BLaER1 (cell line): Measurements from ENCODE around the gene AXIN2.
"Not testable (repeated sequence)": the region's sequence is repeated elsewhere in the genome, so short reads cannot be mapped to it uniquely, and the experiment has no call there.

Experiments
- H3K27ac ChIP-seq: shearing (Covaris generic); formaldehyde crosslinking; 2 replicates; pipeline ENCODE4 v1.8.1; 2022
- H3K27me3 ChIP-seq: shearing (Covaris generic); formaldehyde crosslinking; 2 replicates; pipeline ENCODE4 v1.8.1; 2022
- H3K36me3 ChIP-seq: shearing (Covaris generic); formaldehyde crosslinking; 2 replicates; pipeline ENCODE4 v1.8.1; 2022
- H3K4me1 ChIP-seq: shearing (Covaris generic); formaldehyde crosslinking; 2 replicates; pipeline ENCODE4 v1.8.1; 2022
- H3K4me2 ChIP-seq: shearing (Covaris generic); formaldehyde crosslinking; 2 replicates; pipeline ENCODE4 v1.8.1; 2022
- H3K4me3 ChIP-seq: shearing (Covaris generic); formaldehyde crosslinking; 2 replicates; pipeline ENCODE4 v1.8.1; 2022
- H3K9ac ChIP-seq: shearing (Covaris generic); formaldehyde crosslinking; 2 replicates; pipeline ENCODE4 v1.8.1; 2022
- H3K9me3 ChIP-seq: shearing (Covaris generic); formaldehyde crosslinking; 2 replicates; pipeline ENCODE4 v1.8.1; 2022
- H4K20me1 ChIP-seq: shearing (Covaris generic); formaldehyde crosslinking; 2 replicates; pipeline ENCODE4 v1.8.1; 2022
- Cebpa-rat ChIP-seq: shearing (Covaris generic); IDR thresholded peaks from 2 replicates; pipeline ENCODE4 v1.8.1; 2022

Gene AXIN2

DNA sequence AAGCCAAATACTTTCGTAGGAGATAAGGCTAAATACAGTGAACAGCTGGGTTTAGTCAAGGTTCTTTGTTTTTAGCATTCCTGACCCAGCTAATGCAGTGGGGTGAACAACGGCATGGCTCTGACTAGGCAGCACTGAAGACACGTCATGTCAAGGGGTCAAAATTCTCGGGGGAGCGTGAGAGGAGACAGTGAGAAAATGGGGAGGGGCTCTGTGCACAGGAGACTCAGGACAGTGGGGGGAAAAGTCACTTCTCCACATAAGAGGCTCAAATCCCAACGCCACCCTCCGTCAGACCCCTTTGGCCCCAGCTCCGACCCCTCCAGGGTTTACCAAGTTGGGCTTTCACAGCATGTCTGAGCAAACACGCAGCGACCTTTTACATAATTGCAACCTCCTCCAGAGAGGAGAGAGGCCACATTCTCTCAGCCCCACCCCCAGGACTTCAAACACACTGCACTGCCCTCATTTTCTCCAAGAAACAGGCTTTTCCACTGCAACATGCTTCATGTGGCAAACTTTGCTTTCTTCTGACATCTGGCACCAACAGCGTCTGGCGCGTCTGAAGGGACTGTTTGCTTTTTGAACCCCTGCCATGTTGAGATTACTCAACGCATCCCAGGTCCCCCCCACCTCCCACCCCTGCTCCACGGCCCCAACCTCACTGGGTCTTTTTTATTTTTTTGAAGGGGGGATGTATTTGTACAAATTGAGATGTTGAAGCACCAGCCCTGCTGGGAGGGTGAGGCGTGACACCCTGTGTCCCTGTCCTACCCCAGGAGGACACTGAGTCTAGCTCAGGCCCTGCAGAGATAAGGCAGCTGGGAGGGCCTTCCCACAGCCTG, 30.0 kb downstream of the AXIN2 start:
- H3K4me1 ChIP-seq: peaks cover 37% of the 10 kb centered on the region

DNA sequence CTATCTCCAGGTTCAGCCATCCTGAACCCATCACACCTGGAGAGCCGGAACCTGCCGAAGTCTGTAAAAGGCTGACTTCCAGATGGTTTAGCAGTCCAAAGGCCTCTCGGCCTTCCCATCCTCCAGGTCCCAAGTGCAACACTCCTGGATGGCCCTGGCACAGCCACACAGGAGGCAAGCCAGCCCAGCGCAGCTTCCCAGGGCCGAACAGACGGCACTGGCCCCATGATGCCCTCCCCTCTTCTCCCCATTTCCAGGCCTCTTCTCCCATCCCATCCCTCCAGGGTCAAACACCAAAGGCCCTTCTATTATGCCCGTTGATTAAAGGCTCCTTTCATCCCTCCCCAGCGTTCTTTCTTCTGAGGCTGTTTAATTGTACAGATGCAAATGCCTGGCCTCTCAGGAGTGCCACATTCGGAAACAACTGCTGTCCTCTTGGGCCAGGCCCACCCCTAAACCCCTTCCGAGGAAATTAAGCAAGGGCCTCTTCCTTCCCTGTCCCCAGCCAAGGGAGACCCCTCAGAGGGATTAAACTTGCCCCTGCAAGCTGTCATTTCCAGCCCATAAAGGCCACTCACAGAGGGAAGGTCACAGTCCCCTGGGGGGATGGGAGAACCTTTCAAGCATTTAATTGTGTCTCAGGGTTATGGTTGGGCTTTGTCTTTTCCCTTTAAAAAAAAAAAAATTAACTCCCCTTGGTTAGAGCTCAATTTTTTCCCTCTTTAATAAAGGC, 30.8 kb downstream of the AXIN2 start:
- Histone ChIP-seq H3K4me3 (no peak overlapping the region), H4K20me1 (no peaks in the 10 kb centered on the region), H3K9ac (peak overlapping the region; percentile 49), H3K9me3 (no peaks in the 10 kb centered on the region), H3K4me1 (peaks cover 37% of the 10 kb centered on the region), H3K27me3 (no peaks in the 10 kb centered on the region), H3K36me3 (peaks cover 58% of the 10 kb centered on the region), H3K27ac (peak overlapping the region; percentile 64), H3K4me2 (peak overlapping the region; percentile 88)
- TF ChIP-seq Cebpa-rat: no peak

More for the DNA sequence above, 30.0 kb downstream of the AXIN2 start:
- H3K36me3 ChIP-seq: peaks cover 66% of the 10 kb centered on the region
- H4K20me1 ChIP-seq: no peaks in the 10 kb centered on the region
- 0 out of 2 replicates have a peak, but pooled peaks have one; percentile 25 for TF ChIP-seq Cebpa-rat
- no peaks in the 10 kb centered on the region for H3K9me3 ChIP-seq
- H3K4me3 ChIP-seq: no peak overlapping the region
- H3K27ac ChIP-seq: peak overlapping the region; percentile 64
- H3K9ac ChIP-seq: peak overlapping the region; percentile 49
- H3K27me3 ChIP-seq: no peaks in the 10 kb centered on the region
- peak overlapping the region; percentile 88 for H3K4me2 ChIP-seq

DNA sequence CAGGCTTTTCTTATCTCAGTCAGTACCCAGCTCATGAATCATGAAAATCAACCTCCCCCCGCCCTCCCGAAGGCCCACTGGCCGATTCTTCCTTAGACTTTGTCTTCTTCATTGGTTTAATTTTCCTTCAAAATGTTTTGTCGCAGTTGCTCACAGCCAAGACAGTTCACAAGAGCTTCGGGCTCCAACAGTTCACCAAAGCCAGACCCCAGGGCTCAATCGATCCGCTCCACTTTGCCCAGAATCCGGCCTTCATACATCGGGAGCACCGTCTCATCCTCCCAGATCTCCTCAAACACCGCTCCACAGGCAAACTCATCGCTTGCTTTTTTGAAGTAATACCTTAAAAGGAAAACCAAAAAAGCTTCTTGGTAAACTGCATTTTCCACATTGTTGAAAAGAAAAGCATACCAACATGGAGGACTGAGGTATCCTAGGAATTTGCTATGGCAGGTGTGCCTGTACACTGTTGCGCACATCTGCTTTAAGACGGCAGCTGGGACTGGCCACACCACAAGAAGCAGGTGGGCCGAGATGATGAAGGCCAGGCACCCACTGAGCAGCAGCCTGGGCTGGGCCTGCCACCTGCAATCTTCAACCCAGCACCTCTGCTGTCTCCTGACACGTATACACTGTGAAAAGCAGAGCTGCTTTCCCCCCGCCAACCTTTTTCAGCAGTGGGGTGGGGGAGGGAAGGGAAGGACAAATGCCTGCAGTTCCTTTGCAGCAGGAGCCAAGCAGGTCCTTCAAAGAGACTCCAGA, 31.5 kb downstream of the AXIN2 start:
- Histone ChIP-seq H3K4me3 (no peak overlapping the region), H3K9ac (0 out of 2 replicates have a peak overlapping the region, but pooled peaks have one; percentile 49), H3K4me2 (peak overlapping the region; percentile 88), H3K9me3 (no peaks in the 10 kb centered on the region), H3K4me1 (peaks cover 37% of the 10 kb centered on the region), H4K20me1 (no peaks in the 10 kb centered on the region), H3K27ac (peak overlapping the region; percentile 64), H3K27me3 (no peaks in the 10 kb centered on the region), H3K36me3 (peaks cover 50% of the 10 kb centered on the region)
- no peak for TF ChIP-seq Cebpa-rat

DNA sequence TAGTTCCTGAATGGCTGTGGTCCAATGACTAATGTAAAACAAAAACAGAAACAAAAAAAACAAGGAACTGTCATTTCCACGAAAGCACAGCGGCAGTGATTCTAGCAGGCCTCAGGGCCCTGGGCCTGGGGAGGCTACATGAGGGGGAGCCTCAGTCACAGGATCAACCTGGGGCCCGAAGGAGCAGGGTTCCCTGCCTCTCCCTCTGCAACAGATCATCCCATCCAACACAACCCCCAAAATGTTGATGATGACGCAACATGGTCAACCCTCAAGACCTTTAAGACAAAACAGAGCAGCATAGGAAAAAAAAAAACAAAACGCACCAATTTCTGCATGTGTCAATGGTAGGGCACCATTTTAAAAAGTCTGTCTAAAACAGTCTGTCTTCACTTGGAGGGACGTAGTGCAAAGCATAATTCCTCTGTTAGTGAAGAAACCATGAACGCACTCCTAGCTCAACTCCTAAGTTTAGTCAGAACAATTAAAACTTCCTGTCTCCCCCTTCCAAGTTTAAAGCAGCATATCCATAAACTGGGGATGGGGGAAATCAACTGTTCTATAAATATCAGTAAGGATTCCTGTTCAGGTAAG, 32.3 kb downstream of the AXIN2 start:
- H3K36me3 ChIP-seq: peaks cover 42% of the 10 kb centered on the region
- H3K4me1 ChIP-seq: peaks cover 37% of the 10 kb centered on the region
- no peaks in the 10 kb centered on the region for H4K20me1 ChIP-seq
- no peaks in the 10 kb centered on the region for H3K27me3 ChIP-seq
- no peak overlapping the region for H3K9ac ChIP-seq
- no peaks in the 10 kb centered on the region for H3K9me3 ChIP-seq
- 0 out of 2 replicates have a peak, but pooled peaks have one; percentile 64 for TF ChIP-seq Cebpa-rat
- H3K27ac ChIP-seq: no peak overlapping the region
- no peak overlapping the region for H3K4me3 ChIP-seq
- no peak overlapping the region for H3K4me2 ChIP-seq

DNA sequence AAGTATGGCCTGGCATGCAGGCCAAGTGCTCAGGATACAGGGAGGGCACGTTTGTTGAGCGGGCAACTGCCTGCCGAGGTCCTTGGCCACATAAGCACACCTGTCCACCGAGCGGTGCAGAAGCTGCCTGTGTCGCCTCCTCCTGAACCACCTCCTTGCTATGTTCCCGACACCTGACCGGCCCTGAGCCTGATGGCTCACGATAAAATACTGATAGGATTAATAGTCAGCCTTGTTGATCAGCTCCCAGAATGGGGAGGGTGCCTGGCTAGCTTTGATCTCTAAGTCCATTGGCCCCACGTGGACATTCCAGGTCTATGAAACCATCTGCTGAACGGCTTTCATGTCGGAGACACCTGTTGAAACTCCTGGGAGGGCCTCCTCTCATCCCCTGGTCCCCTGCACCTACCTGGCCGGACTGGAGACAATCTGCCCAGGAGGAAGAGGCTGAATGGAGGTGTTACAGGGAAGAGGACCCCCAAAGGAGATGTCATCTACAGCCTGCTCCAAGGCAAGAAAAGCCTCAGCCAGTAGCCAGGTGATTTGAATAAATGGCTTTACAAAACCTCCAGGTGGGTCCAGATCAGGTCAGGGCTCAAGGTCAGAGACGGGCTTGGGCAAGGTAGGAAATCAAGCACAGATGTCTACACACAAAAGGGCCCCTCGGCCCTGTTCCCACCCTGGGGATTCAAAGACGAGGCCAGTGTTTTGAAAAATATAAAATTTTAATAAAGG, 33.4 kb downstream of the AXIN2 start:
- H3K36me3 ChIP-seq: peaks cover 32% of the 10 kb centered on the region; the same call in 1 of the 2 replicates
- no peaks in the 10 kb centered on the region for H3K9me3 ChIP-seq
- H3K9ac ChIP-seq: no peak overlapping the region
- H3K4me3 ChIP-seq: no peak overlapping the region
- no peak overlapping the region for H3K27ac ChIP-seq
- H4K20me1 ChIP-seq: no peaks in the 10 kb centered on the region
- peaks cover 48% of the 10 kb centered on the region for H3K4me1 ChIP-seq
- H3K4me2 ChIP-seq: no peak overlapping the region
- TF ChIP-seq Cebpa-rat: no peak
- no peaks in the 10 kb centered on the region for H3K27me3 ChIP-seq

DNA sequence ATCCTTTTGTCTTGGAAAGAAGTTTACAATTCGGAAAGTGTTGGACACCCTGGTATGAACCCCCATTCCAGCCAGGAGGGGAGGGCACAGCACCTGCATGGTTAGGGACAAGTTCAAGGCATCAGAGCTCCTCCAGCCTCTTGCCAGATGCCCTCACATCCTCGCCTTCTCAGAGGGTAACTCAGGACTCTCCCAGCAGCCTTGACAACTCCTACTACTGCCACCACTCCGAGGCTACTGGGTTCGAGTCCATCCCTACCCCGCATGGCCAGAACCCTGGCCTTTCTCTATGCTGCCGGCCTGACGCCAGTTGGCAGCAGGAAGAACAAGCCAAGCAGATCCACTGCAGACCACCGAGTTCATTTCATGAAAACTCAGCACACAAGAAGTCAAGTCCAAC, 34.1 kb downstream of the AXIN2 start:
- no peaks in the 10 kb centered on the region for H3K9me3 ChIP-seq
- no peak overlapping the region for H3K27ac ChIP-seq
- H3K27me3 ChIP-seq: no peaks in the 10 kb centered on the region
- H3K4me3 ChIP-seq: no peak overlapping the region
- H4K20me1 ChIP-seq: no peaks in the 10 kb centered on the region
- TF ChIP-seq Cebpa-rat: no peak
- H3K36me3 ChIP-seq: peaks cover 26% of the 10 kb centered on the region; the same call in 1 of the 2 replicates
- H3K9ac ChIP-seq: no peak overlapping the region
- peaks cover 50% of the 10 kb centered on the region for H3K4me1 ChIP-seq
- H3K4me2 ChIP-seq: no peak overlapping the region

DNA sequence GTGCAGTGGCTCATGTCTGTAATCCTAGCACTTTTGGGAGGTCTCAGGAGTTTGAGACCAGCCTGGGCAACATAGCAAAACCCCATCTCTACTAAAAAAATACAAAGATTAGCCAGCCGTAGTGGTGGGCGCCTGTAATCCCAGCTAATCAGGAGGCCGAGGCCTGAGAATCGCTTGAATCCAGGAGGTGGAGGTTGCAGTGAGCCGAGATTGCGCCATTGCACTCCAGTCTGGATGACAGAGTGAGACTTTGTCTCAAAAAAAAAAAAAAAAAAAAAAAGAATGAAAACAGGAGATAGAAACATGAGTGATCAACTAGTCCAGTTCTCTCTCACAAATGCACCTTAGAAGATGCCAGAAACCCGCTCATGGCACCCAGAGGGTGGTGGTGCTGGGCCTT, 34.6 kb downstream of the AXIN2 start:
- H3K4me2 ChIP-seq, H3K9me3 ChIP-seq, H4K20me1 ChIP-seq, H3K9ac ChIP-seq, H3K27ac ChIP-seq, H3K27me3 ChIP-seq, H3K4me3 ChIP-seq: not testable (repeated sequence)
- Histone ChIP-seq H3K36me3 (peaks cover 21% of the 10 kb centered on the region; the same call in 1 of the 2 replicates), H3K4me1 (peaks cover 45% of the 10 kb centered on the region)

DNA sequence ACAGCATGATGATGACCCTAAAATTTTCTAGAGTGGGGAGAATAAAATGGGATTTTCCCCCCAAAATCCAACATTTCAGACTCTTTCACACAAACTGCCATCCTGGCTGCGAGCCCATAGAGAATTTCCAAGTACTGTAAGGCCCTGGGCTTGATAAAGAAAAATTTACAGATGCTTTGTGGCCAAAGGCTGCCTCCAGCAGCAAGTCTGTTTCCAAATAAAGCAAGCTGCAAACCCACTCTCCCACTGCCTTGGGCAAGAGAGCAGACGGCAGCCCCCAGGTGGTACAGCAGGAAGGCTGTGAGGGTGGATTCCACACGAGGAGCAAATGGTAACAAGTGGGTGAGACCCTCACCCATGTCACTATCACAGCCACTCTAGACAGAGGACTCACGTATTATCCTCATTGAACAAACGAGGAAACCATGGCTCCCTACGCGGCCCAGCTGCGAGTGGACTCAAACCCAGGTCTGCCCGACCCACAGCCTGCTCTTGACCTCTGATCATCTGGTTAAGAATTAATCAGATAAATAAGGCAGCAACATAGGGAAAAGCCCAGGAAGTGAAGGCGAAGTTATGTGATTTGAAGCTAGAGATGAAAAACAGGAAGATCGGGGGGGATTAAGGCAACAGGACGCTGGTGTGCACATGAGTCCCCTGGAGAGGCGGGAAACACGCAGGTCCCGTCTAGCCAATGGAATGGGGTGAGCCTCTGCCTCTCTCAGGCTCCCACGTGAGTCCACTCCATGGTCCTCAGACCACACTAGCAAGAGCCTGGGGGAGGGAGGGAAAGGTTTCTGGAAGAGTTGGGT, 37.4 kb downstream of the AXIN2 start:
- Histone ChIP-seq H3K36me3 (peaks cover 13% of the 10 kb centered on the region; the same call in 1 of the 2 replicates), H3K27me3 (no peaks in the 10 kb centered on the region), H3K4me3 (no peak overlapping the region), H4K20me1 (no peaks in the 10 kb centered on the region), H3K9ac (no peak overlapping the region), H3K27ac (no peak overlapping the region), H3K4me2 (peak overlapping the region; percentile 11; the same call in 1 of the 2 replicates), H3K9me3 (no peaks in the 10 kb centered on the region), H3K4me1 (peaks cover 19% of the 10 kb centered on the region)
- no peak for TF ChIP-seq Cebpa-rat
